Stimulated activated CD8-positive, alpha-beta memory T cell treated with anti-CD3 and anti-CD28 coated beads, Interleukin-4, amount 100 ng/mL, for 4 hours (primary cell): ENCODE data around the gene FEM1A.
"Not testable (repeated sequence)": the region's sequence is repeated elsewhere in the genome, so short reads cannot be mapped to it uniquely, and the experiment has no call there.

ENCODE experiments used
- DNase-seq, 2 donors: peaks; one replicate each; pipeline ENCODE4 v3.0.0-alpha.2; 2020; ENCODE audit warnings: low read depth in 2 of 2, low spot score in 1 of 2

Gene FEM1A

DNA sequence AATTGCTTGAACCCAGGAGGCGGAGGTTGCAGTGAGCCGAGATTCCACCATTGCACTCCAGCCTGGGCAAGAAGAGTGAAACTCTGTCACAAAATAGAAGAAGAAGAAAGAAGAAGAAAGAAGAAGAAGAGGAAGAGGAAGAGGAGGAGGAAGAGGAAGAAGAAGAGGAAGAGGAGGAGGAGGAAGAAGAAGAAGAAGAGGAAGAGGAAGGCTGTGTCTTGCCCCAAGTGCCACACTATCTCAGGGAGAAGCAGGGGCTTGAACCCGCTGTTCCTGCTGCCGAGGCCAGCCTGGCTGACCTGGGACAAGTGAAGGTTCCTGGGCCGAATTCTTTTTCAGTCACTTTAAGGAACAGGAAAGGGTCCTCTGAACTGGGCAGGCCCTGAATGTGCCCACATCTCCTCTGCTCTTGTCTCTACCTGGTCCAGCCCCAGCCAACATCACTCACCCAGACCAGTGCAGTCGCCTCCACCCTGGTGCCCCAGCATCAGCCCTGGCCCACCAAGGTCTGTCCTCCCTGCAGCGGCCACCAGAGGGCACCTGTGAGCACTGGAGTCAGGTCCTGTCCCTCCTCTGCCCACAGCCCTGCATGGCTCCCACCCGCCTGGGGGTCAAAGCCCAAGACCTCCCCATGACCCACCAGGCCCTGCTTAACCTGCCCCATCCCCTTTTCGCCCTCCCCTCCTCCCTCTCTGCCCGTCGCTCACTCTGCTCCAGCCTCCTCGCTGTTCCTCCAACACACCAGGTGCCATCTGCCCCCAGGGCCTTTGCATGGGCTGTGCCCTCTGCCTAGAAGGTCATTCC is 20.0 kb downstream of the FEM1A start:
- peak; percentile 70 to 94 for DNase-seq

DNA sequence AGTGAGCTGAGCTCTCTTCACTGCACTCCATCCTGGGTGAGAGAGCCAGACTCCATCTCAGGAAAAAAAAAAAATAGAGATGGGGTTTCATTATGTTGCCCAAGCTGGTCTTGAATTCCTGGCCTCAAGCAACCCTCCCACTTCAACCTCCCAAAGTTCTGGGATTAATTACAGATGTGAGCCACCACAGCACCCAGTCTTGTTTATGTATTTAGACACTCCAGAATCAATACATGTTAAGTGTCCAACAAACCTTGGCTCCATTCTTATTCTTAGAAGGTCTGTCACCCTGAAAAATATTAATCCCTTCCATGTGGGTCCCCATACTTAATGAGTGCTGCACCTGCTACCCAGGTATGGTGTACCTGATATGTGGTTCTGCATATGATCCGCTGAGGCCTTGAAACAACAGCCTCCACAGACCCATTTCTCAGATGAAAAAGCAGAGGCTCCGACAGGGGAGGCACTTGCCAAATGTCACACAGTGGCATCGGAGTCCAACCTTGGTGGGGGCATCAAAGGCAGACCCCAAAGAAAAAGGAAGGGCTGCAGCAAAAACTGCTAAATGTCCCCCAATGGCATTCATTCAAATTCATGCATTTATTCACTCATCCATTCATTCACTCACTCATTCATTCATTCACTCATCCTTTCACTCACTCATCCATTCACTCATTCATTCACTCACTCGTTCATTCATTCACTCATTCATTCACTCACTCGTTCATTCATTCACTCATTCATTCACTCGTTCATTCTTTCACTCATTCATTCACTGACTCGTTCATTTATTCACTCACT is 23.3 kb downstream of the FEM1A start:
- DNase-seq: no peak

DNA sequence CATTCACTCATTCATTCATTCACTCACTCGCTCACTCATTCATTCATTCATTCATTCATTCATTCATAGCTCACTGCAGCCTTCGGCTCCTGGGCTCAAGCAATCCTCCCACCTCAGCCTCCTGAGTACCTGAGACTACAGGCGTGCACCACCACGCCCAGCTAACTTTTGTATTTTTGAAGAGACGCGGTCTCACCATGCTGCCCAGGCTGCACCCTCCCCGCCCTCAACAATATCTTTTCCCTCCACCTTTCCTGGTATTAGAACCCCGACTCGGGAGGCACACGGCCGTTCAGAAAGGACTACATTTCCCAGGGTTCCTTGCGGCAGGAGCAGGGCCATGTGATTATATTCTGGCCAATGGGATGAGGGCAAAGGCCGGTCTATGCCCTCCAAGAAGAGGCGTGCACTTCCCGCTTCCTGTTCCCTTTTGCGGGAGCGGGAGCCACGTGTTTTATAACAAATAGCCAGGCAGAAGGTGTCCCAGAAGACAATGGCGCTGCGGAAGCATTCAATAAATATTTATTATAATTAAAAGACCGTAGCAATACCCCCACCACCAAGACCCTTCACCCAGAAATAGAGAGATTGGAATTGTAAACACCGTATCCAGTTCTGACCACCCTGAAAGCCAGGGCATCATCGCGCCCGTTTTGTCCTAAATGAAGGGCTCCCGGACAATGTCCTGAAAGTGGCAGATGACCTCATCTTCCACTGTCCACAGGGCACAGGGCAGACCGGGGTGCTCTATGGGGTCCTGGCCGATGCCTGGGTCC is 24.1 kb downstream of the FEM1A start:
- peak; percentile 47 to 50 for DNase-seq

DNA sequence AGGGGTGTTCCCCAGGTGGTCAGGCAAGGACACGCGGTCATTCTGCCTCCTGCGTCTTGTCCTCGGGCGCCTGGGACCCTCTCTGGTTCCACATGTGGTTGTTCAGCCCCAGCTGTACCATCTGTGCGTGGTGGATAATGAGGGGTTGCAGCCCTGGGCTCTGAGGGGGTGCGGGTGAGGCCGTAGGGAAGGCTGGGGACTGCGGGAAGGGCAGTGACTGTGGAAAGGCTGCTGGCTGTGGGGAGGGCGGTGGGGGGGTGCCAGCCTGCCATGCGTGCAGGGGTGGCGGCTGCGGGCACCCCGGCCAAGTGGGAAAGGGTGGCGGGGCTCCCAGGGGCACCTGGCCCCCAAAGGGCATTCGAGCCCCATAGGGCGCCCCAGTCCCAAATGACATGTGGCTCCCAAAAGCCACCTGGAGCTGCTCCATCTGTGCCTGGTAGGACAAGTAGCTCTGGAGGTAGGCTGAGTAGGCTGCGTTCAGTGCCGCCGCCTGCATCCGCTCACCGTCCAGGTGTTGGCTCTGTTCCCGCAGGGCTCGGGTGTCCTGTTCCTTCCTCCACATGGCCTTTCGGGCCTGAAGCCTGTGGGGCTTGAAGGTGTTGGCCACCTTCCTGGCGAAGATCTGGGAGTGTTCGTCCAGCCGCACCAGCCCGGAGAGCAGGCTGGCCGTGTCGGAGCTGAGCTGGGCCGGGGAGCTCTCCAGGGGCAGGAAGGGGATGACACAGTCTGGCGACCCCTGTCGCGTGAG is 24.8 kb downstream of the FEM1A start:
- DNase-seq: no peak

DNA sequence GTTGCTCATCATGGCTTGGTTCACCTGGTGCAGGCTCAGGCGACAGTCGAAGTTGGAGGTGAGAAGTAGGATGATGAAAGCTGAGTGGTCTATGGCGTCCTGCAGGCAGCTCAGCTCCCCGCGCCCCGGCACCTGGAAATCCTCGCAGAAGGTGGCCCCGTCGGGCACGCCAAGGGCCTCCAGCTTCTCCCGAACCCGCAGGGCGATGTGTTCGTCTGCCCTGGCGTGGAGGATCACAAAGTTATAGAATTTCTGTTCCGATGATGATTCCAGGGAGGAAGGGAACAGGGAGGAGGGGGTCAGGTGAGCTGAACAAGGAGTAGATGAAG is 25.4 kb downstream of the FEM1A start:
- DNase-seq: no peak

DNA sequence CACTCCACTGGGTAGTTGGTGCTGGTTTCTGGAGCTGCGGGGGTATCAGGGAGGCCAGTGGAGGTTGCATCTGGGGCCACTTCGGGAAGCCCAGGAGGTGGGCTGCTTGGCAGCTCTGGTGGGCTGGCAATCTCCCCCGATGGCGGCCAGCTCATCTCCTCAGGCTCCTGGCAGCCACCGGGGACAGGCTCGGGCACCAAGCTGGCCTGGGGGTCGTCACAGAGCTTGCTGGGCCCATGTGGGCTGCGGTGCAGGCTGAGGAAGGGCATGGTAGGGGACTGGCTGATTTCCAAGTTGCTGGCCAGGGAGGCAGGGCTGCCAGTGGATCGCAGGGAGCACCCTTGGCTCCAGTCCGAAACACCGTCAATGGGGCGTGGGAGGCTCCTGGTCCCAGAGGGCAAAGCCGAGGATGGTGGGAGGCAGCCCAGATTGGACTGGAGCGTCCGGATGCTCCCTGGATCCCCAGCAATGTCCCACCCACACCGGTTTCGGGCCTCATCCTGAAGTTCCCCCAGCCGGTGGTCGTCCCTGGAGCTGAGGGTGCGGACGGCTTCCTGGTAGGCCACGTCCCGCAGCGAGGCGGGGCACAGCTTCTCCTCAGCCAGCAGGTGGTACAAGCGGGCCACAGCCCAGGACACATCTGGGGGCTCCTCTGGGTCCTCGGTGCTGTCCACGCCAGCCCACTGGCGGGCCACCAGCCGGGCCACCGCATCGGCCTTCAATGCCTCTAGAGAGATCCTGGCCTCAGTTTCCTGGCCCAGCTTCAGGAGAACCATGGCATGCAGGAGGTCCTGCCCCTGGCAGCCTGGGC is 26.1 kb downstream of the FEM1A start:
- no peak for DNase-seq

DNA sequence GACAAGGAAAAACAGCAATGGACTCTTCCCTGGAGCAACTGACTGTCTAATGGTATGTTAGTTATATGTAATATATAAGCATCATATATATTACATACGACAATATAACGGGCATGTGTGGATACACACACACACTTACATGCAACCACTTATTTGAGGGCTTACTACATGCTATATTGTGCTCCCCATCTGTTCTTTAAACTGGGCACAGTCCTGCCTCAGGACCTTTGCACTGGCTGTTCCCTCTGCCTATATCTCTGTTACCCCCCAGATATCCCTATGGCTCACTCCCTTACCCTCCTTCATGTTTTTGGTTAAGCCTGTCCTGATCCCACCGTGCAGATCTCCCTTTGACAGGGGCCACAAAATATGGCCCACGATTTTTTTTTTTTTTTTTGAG is 29.7 kb downstream of the FEM1A start:
- no peak for DNase-seq

DNA sequence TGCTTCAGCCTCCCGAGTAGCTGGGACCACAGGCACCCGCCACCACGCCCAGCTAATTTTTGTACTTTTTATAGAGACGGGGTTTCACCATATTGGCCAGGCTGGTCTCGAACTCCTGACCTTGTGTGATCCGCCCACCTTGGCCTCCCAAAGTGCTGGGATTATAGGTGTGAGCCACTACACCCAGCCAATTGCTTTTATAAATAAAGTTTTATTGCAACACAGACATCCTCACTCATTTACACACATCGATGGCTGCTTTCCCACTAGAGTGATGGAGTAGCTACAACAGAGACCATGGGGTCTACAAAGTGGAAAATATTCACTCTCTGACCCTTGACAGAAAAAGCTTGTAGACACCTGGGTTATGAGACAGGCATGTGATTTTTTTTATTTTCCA is 30.8 kb downstream of the FEM1A start:
- not testable (repeated sequence) for DNase-seq

DNA sequence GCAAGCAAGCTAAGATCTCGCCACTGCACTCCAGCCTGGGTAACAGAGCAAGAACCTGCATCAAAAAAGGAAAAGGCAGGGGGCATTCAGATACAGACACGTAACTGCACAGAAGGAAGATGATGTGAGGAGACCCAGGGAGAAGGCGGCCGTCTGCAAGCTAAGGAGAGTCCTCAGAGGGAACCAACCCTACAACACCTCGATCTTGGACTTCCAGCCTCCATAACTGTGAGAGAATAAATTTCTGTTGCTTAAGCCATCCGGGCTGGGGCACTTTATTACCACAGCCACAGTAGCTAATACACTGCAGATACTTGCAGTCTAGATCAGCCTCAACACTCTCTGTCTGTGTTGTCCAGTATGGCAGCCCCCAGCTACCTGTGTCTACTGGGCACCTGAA is 32.0 kb downstream of the FEM1A start:
- no peak for DNase-seq

DNA sequence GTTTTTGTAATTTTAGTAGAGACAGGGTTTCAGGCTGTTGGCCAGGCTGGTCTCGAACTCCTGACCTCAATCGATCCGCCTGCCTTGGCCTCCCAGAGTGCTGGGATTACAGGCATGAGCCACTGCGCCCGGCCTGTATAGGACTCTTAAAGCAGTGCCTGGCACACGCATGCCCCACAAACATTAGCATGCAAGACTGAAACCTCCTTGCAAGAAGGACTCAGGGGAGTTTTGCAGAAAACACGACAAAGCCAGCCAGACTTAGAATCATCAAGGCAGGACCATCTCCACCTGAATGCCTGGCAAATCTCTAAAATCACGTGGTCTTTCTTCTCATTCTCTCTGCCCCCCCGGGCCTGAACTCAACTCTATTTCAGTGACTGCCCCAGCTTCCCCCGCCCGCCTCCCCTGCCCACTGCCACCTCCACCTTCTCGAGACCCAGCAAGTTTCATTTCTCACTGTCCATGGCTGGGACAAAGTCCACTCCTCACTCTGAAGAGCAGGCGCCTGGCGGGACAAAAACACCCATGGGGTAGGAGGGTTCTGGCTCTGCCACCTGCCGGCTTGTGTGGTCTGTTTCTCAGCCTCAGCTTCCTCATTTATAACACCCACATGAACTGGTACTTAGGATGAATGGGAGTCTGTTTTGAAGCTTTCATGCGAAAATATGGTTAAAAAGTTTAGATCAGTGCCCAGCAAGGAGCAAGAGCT is 37.6 kb downstream of the FEM1A start:
- DNase-seq: no peak

DNA sequence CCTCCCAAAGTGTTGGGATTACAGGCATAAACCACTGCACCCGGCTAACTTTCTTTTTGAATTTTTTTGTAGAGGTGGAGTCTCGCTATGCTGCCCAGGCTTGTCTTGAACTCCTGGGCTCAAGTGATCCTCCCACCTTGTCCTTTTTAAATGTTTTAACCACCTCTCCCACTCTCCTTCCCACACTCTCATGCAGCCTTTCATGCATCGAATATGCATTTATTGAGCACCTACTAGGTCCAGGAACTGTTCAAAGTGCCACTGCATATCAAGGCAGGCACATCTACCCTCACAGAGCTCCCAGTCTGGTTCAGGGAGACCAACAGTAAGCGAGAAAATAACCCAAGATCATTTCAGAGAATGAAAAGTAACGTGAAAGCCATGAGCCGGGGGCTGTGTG is 38.8 kb downstream of the FEM1A start:
- DNase-seq: no peak

DNA sequence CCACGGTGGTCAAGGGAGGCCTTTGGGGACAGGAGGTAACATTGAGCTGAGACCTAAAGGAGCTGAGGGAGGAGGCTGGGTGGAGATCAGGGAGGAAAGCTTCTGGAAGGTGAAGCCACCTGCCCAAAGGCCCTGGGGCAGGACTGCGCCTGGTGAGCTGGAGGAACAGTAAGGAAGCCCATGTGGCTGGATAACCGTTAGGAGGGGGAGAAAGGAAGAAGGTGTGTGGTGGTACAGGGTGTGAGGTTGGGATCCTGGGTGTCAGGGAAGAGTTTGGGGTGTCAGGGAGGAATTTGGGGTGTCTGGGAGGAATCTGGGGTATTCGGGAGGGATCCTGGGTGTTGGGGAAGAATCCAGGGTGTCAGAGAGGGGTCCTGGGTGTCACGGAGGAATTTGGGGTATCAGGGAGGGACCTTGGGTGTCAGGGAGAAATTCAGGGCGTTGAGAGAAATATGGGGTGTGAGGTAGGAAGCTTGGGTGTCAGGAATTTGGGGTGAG is 39.3 kb downstream of the FEM1A start:
- DNase-seq: no peak

DNA sequence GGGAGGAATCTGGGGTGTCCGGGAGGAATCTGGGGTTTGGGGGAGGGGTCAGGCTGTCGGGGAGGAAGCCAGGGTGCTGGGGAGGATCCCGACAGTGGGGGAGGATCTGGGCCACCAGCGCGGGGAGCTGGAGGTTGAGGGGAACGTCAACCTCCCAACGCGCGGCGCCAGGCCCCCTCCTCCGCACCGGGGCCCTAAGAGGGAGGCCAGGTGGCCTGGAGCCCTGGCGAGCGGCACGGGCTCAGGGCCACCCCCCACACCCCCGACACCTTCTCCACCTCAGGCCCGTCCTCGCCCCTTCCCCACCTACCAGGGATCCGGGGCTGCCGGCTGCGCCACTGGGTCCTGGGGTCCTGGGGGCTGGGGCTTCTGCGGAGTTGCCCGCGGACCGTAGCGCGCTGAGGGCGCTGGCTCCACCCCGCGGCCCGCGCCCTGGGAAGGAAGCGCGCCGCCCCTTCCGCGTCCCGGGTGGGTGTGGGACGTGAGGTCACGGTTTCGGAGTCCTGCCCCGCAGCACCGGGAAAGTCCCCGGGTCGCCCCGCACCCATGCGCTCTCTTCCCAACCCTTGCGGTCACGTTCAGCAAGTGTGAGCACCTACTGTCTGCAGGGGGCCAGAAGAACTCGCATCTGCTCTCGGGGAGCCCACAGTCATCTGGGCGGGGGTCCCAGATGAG is 39.9 kb downstream of the FEM1A start, which contains the start of gene TICAM1:
Gene TICAM1 (minus strand): TSS at position 409 of the 675 bp plus-strand sequence. CDS start 13,335 bp downstream, outside the sequence.
- peak; percentile 55 to 73 for DNase-seq

DNA sequence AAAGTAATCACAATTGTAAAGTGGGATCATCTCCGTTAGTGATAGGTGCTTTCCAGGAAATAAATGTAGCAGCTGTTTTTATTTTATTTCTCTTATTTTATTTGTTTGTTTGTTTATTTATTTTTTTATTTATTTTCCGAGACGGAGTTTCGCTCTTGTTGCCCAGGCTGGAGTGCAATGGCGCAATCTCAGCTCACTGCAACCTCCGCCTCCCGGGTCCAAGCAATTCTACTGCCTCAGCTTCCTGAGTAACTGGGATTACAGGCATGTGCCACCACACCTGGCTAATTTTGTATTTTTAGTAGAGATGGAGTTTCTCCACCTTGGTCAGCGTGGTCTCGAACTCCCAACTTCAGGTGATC is 40.4 kb downstream of the FEM1A start:
- DNase-seq: not testable (repeated sequence)

DNA sequence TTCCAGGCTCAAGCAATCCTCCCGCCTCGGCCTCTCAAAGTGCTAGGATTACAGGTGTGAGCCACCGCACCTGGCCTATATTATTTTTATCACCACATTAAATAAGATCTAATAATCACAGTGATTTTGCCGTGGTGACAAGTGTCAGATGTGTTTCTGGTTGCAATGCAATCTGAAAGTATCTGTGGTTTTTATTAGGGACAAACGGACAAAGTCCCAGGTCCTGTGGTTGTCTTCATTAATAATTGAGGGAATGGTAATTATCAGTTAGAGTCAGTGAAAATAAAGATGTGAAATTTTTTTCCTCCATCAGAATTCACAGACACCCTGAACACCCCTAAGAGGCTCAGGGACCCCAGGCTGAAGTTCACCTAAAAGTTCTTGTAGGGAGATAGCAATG is 41.2 kb downstream of the FEM1A start:
- DNase-seq: no peak

DNA sequence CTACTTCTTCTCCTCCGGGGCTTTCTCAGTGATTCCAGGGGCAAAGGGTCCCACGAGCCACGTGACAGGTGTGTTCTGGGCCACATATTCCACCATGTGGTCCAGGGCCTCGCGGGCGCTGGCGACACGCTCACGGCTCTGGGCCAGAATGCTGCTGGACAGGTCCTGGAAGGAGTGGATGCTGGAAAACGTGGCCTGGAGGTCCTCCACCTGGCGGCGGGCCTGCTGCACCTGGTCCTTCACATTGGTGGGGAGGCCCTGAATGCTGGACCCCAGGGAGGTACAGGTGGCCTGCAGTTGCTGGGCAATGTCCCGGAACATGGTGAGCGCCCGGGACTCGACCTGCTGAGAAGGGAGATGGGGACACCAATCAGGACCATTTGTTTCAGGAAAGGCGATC is 47.7 kb downstream of the FEM1A start:
- DNase-seq: no peak

DNA sequence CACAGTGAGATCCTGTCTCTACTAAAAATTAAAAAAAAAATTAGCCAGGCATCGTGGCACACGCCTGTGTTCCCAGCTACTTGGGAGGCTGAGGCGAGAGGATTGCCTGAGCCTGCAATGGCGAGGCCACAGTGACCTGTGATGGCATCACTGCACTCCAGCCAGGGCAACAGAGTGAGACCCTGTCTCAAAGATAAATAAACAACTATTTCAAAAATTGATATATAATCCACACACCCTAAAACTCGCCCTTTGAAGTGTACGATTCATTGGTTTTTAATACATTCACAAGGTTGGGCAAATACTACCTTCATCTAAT is 52.1 kb downstream of the FEM1A start:
- DNase-seq: no peak

DNA sequence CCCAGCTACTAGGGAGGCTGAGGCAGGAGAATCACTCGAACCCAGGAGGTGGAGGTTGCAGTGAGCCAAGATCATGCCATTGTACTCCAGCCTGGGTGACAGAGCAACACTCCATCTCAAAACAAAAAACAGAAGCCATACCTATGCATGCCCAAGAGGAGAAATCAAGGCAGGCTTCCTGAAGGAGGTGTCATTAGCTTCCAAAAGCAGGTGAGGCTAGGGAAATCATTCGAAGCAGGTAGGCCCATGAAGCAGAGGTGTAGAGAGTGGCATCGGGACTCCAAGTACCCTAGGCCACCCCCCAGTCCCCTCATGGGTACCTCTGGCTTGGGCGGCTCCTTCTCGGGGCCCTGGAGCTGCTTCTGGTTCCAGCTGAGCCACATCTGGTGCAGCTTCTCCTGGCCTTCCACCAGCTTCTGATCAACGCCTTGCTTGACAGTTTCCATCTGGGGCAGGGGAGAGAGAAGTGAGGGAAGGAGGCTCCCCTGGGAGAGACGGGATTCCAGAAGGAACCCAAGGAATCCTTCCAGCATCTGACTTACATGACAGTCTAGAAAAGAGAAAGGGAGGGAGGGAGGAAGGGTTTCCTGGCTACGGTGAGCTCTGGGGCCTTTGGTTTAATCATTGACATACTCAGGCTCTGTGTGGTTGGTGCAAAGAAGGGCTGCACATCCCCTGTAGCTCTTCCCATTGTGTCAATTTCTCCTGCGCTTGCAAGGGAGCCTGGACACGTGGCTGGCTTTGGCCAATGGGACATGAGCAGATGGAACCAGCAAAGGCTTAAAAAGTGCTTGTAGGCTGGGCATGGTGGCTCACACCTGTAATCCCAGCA is 53.0 kb downstream of the FEM1A start:
- no peak for DNase-seq
